ENCODE measurements around the gene GALNS.
"Not testable (repeated sequence)": the region's sequence is repeated elsewhere in the genome, so short reads cannot be mapped to it uniquely, and the experiment has no call there.

The GALNS gene

GRCh38 chr16:88856828-88857727, at the start of gene GALNS, which contains the start of gene TRAPPC2L:
Gene GALNS, minus strand, starts transcription at chr16:88856947. Its CDS starts 70 bp downstream, at chr16:88856877.
Gene TRAPPC2L, plus strand, starts transcription at chr16:88857127. Its CDS starts 24 bp downstream, at chr16:88857151.
- DNase-seq, result peak; percentile 99 to 100

GRCh38 chr16:88906020-88906419, 49.3 kb upstream of the GALNS start:
- no peak for DNase-seq

- no peak for DNase-seq
These were observed 48.8 kb upstream of the GALNS start for GRCh38 chr16:88905563-88905962.

GRCh38 chr16:88904676-88905365, 48.1 kb upstream of the GALNS start:
- no peak for DNase-seq

GRCh38 chr16:88903267-88903666, 46.5 kb upstream of the GALNS start:
- DNase-seq, result no peak

- DNase-seq, result no peak
These were observed 46.0 kb upstream of the GALNS start for GRCh38 chr16:88902744-88903143.

GRCh38 chr16:88901718-88902337, 45.1 kb upstream of the GALNS start:
- DNase-seq, result no peak

GRCh38 chr16:88900662-88901052, 43.9 kb upstream of the GALNS start:
- no peak for DNase-seq

GRCh38 chr16:88899901-88900661, 43.3 kb upstream of the GALNS start:
- no peak for DNase-seq

GRCh38 chr16:88897696-88898425, 41.1 kb upstream of the GALNS start:
- DNase-seq, result no peak

GRCh38 chr16:88896238-88897070, 39.7 kb upstream of the GALNS start:
- no peak for DNase-seq

- no peak for DNase-seq
These were observed 38.6 kb upstream of the GALNS start for GRCh38 chr16:88895335-88895734.

GRCh38 chr16:88894681-88895300, 38.0 kb upstream of the GALNS start:
- DNase-seq, result no peak

GRCh38 chr16:88894266-88894665, 37.5 kb upstream of the GALNS start:
- not testable (repeated sequence) for DNase-seq

GRCh38 chr16:88893127-88893968, 36.6 kb upstream of the GALNS start:
- no peak for DNase-seq

- no peak for DNase-seq
These were observed 35.3 kb upstream of the GALNS start for GRCh38 chr16:88892065-88892464.

GRCh38 chr16:88891083-88891482, 34.3 kb upstream of the GALNS start:
- DNase-seq, result no peak

- DNase-seq, result not testable (repeated sequence)
These were observed 33.1 kb upstream of the GALNS start for GRCh38 chr16:88889702-88890352.

Measured in activated CD4-positive, alpha-beta T cell treated with anti-CD3 and anti-CD28 coated beads for 4 hours (primary cell).